ENCODE data around the gene CDCA7.

Gene CDCA7

DNA sequence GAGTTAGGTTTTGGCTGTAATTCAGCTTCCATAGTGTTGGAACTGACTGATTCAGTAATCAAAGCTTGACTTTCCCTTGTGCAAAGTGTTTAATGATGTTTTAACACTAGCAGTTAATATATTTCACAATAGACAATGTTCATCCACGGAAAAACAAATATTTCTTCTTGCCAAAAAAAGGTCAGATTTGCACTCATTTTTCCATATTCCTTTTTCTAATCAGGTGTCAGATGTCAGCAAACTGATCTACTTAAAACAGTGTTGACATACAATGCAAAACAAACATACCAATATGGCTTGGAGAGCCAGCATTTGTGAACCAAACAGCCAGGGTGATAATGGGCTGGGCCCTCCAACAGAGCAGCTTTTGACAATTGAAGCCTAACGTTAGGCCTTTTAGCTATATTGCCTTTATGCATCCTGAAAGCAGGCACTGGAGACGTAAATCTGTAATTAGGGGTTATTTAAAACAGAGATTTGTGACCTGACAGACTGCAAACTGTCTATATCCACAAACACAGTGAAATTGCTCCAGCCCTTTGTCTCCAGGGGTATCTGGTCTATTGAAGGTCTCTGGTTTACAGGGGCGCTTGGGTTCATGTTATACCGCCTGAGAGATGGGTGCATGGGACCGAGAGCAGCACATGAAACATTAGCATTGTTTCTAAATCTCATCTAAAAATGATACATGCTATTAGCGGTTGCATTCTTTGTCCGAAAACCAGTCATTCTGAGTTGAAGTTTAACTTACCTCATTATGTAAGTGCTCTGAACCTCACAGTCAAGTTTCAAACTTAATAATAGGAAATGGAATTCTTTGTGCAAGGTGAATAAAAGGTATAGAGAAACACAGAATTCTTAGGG is 7.1 kb upstream of the CDCA7 start:
- Histone ChIP-seq H3K9me3 (ENCODE audit: control insufficient read depth, low read length) (peaks cover 10% of the 10 kb centered on the region), H3K4me1 (ENCODE audit: control insufficient read depth, insufficient read depth, low read depth, low read length) (peaks cover 4% of the 10 kb centered on the region), H2BK120ac (ENCODE audit: low read depth, low read length) (no peak overlapping the region), H3K18ac (ENCODE audit: low read depth in 1 of 2, low read length in 2 of 2) (no peak overlapping the region), H3K23ac (ENCODE audit: low read length in 2 of 2) (no peak overlapping the region), H3K4me2 (ENCODE audit: low read length, poor library complexity, severe bottlenecking) (no peak overlapping the region), H3K14ac (ENCODE audit: low read length in 2 of 2) (no peak overlapping the region), H3K4me3 (ENCODE audit: insufficient read depth in 1 of 2, low read depth in 1 of 2, low read length in 2 of 2) (no peak overlapping the region), H2BK5ac (ENCODE audit: low read depth, low read length, poor library complexity, severe bottlenecking) (no peak overlapping the region), H3K9ac (ENCODE audit: low read length) (no peak overlapping the region), H4K91ac (ENCODE audit: low read length) (no peak overlapping the region), H3K27me3 (ENCODE audit: control insufficient read depth in 1 of 2, insufficient read depth in 1 of 2, low read length in 2 of 2) (peaks cover 0 to 19% of the 10 kb centered on the region in 2 experiments), H3K79me1 (replicated peaks; ENCODE audit: low read length, poor library complexity, severe bottlenecking) (no peaks in the 10 kb centered on the region), H3K27ac (ENCODE audit: low read length, poor library complexity, severe bottlenecking) (no peak overlapping the region), H2AFZ (ENCODE audit: low read depth, low read length) (no peak overlapping the region), H3K36me3 (ENCODE audit: control insufficient read depth in 1 of 2, insufficient read depth in 2 of 2, low read depth in 1 of 2, low read length in 2 of 2) (no peaks in the 10 kb centered on the region), H4K8ac (ENCODE audit: low read length) (no peak overlapping the region), H2BK12ac (ENCODE audit: low read length in 2 of 2) (no peak overlapping the region), H3K4ac (ENCODE audit: low read depth in 1 of 2, low read length in 2 of 2) (no peak overlapping the region), H2BK15ac (ENCODE audit: low read depth, poor library complexity, severe bottlenecking) (no peak overlapping the region), H2AK5ac (ENCODE audit: low read length, severe bottlenecking) (no peak overlapping the region)
- WGBS, result 64% methylated on average over 7 of the region's 8 CpGs
- no peak for DNase-seq

DNA sequence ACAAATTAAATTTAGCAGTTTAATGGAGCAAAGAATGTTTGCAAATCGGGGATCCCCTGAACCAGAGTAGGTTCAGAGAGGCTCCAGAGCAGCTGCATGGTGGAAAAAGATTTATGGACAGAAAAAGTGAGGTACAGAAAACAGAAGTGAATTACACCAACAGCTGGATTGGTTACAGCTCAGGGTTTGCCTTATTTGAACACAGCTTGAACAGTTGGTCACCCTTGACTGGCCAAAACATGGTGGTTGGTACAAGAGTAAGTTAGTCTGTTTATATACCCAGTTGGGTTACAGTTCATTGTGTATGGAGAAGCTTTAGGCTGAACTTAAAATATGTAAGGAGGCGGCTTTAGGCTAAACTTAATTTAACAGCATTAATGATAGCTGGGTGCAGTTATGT is 5.4 kb upstream of the CDCA7 start:
- H3K36me3 ChIP-seq (ENCODE audit: control insufficient read depth in 1 of 2, insufficient read depth in 2 of 2, low read depth in 1 of 2, low read length in 2 of 2), result no peaks in the 10 kb centered on the region
- H2BK15ac ChIP-seq (ENCODE audit: low read depth, poor library complexity, severe bottlenecking), result no peak overlapping the region
- no peak overlapping the region for H3K27ac ChIP-seq (ENCODE audit: low read length, poor library complexity, severe bottlenecking)
- no peaks in the 10 kb centered on the region for H3K79me1 ChIP-seq (replicated peaks; ENCODE audit: low read length, poor library complexity, severe bottlenecking)
- no peak overlapping the region for H2BK12ac ChIP-seq (ENCODE audit: low read length in 2 of 2)
- no peak overlapping the region for H3K4me3 ChIP-seq (ENCODE audit: insufficient read depth in 1 of 2, low read depth in 1 of 2, low read length in 2 of 2)
- WGBS, result 84% methylated on average over 2 of the region's 2 CpGs
- peaks cover 4% of the 10 kb centered on the region for H3K4me1 ChIP-seq (ENCODE audit: control insufficient read depth, insufficient read depth, low read depth, low read length)
- no peak overlapping the region for H2BK5ac ChIP-seq (ENCODE audit: low read depth, low read length, poor library complexity, severe bottlenecking)
- no peak overlapping the region for H3K9ac ChIP-seq (ENCODE audit: low read length)
- no peak overlapping the region for H3K18ac ChIP-seq (ENCODE audit: low read depth in 1 of 2, low read length in 2 of 2)
- no peak overlapping the region for H4K91ac ChIP-seq (ENCODE audit: low read length)
- H3K23ac ChIP-seq (ENCODE audit: low read length in 2 of 2), result no peak overlapping the region
- DNase-seq, result no peak
- H3K4ac ChIP-seq (ENCODE audit: low read depth in 1 of 2, low read length in 2 of 2), result no peak overlapping the region
- peaks cover 0 to 37% of the 10 kb centered on the region in 2 experiments for H3K27me3 ChIP-seq (ENCODE audit: control insufficient read depth in 1 of 2, insufficient read depth in 1 of 2, low read length in 2 of 2)
- no peak overlapping the region for H4K8ac ChIP-seq (ENCODE audit: low read length)
- H3K14ac ChIP-seq (ENCODE audit: low read length in 2 of 2), result no peak overlapping the region
- H2AK5ac ChIP-seq (ENCODE audit: low read length, severe bottlenecking), result no peak overlapping the region
- no peak overlapping the region for H2AFZ ChIP-seq (ENCODE audit: low read depth, low read length)
- H3K4me2 ChIP-seq (ENCODE audit: low read length, poor library complexity, severe bottlenecking), result no peak overlapping the region
- H3K9me3 ChIP-seq (ENCODE audit: control insufficient read depth, low read length), result peaks cover 8% of the 10 kb centered on the region
- no peak overlapping the region for H2BK120ac ChIP-seq (ENCODE audit: low read depth, low read length)

DNA sequence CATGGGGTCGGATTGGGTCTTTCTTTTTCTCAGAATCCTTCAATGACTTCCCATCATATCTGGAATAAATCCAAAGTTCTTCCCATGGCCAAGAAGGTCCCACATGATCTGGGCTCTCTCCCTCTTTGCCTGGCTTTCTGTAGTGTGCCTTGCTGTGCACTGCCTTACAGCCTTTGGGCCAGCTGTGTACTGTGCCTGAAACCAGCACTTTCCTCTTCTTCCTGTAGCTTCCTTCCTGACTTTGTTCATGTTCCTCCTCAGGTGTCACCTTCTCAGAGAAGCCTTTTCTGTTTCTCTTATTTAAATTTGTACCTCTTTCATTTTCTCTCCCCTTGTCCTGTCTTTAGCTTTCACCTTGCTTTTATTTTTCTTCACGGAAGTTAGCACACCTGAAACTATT is 4.3 kb upstream of the CDCA7 start:
- H3K27me3 ChIP-seq (ENCODE audit: control insufficient read depth in 1 of 2, insufficient read depth in 1 of 2, low read length in 2 of 2), result peaks cover 0 to 40% of the 10 kb centered on the region in 2 experiments
- H3K4me1 ChIP-seq (ENCODE audit: control insufficient read depth, insufficient read depth, low read depth, low read length), result peaks cover 6% of the 10 kb centered on the region
- H2AK5ac ChIP-seq (ENCODE audit: low read length, severe bottlenecking), result no peak overlapping the region
- peaks cover 1% of the 10 kb centered on the region for H3K79me1 ChIP-seq (replicated peaks; ENCODE audit: low read length, poor library complexity, severe bottlenecking)
- H3K4ac ChIP-seq (ENCODE audit: low read depth in 1 of 2, low read length in 2 of 2), result no peak overlapping the region
- no peak overlapping the region for H3K14ac ChIP-seq (ENCODE audit: low read length in 2 of 2)
- no peak overlapping the region for H4K8ac ChIP-seq (ENCODE audit: low read length)
- no peak overlapping the region for H3K4me3 ChIP-seq (ENCODE audit: insufficient read depth in 1 of 2, low read depth in 1 of 2, low read length in 2 of 2)
- H2BK5ac ChIP-seq (ENCODE audit: low read depth, low read length, poor library complexity, severe bottlenecking), result no peak overlapping the region
- H2BK15ac ChIP-seq (ENCODE audit: low read depth, poor library complexity, severe bottlenecking), result no peak overlapping the region
- no peak overlapping the region for H3K4me2 ChIP-seq (ENCODE audit: low read length, poor library complexity, severe bottlenecking)
- no peak overlapping the region for H3K23ac ChIP-seq (ENCODE audit: low read length in 2 of 2)
- no peak overlapping the region for H3K18ac ChIP-seq (ENCODE audit: low read depth in 1 of 2, low read length in 2 of 2)
- no peak overlapping the region for H2BK12ac ChIP-seq (ENCODE audit: low read length in 2 of 2)
- WGBS, result 82% methylated on average over 1 of the region's 2 CpGs
- no peak overlapping the region for H3K27ac ChIP-seq (ENCODE audit: low read length, poor library complexity, severe bottlenecking)
- no peaks in the 10 kb centered on the region for H3K36me3 ChIP-seq (ENCODE audit: control insufficient read depth in 1 of 2, insufficient read depth in 2 of 2, low read depth in 1 of 2, low read length in 2 of 2)
- H3K9me3 ChIP-seq (ENCODE audit: control insufficient read depth, low read length), result peaks cover 8% of the 10 kb centered on the region
- H3K9ac ChIP-seq (ENCODE audit: low read length), result no peak overlapping the region
- DNase-seq, result no peak
- H4K91ac ChIP-seq (ENCODE audit: low read length), result no peak overlapping the region
- no peak overlapping the region for H2BK120ac ChIP-seq (ENCODE audit: low read depth, low read length)
- H2AFZ ChIP-seq (ENCODE audit: low read depth, low read length), result no peak overlapping the region

DNA sequence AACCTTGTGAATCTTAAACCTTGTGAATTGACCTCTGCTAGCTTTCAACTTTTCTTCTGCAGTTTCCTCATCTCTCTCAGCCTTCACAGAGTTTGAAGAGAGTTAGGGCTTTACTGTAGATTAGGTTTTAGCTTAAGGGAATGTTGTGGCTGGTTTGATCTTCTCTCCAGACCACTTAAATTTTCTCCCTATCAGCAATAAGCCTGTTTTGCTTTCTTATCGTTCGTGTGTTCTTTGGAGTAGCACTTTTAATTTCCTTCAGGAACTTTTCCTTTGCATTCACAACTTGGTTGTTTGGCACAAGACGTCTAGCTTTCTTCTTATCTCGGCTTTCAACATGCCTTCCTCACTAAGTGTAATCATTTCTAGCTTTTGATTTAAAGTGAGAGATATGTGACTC is 2.8 kb upstream of the CDCA7 start:
- no peak overlapping the region for H2BK120ac ChIP-seq (ENCODE audit: low read depth, low read length)
- WGBS, result 43% methylated on average over 2 of the region's 4 CpGs
- no peak overlapping the region for H3K4me3 ChIP-seq (ENCODE audit: insufficient read depth in 1 of 2, low read depth in 1 of 2, low read length in 2 of 2)
- DNase-seq, result no peak
- no peak overlapping the region for H3K9ac ChIP-seq (ENCODE audit: low read length)
- H2AFZ ChIP-seq (ENCODE audit: low read depth, low read length), result no peak overlapping the region
- no peaks in the 10 kb centered on the region for H3K9me3 ChIP-seq (ENCODE audit: control insufficient read depth, low read length)
- no peak overlapping the region for H3K23ac ChIP-seq (ENCODE audit: low read length in 2 of 2)
- no peak overlapping the region for H2BK12ac ChIP-seq (ENCODE audit: low read length in 2 of 2)
- H4K8ac ChIP-seq (ENCODE audit: low read length), result no peak overlapping the region
- H3K4me1 ChIP-seq (ENCODE audit: control insufficient read depth, insufficient read depth, low read depth, low read length), result peaks cover 7% of the 10 kb centered on the region
- H3K27ac ChIP-seq (ENCODE audit: low read length, poor library complexity, severe bottlenecking), result no peak overlapping the region
- no peak overlapping the region for H3K4me2 ChIP-seq (ENCODE audit: low read length, poor library complexity, severe bottlenecking)
- peaks cover 0 to 48% of the 10 kb centered on the region in 2 experiments for H3K27me3 ChIP-seq (ENCODE audit: control insufficient read depth in 1 of 2, insufficient read depth in 1 of 2, low read length in 2 of 2)
- H2BK5ac ChIP-seq (ENCODE audit: low read depth, low read length, poor library complexity, severe bottlenecking), result no peak overlapping the region
- no peak overlapping the region for H3K14ac ChIP-seq (ENCODE audit: low read length in 2 of 2)
- H3K4ac ChIP-seq (ENCODE audit: low read depth in 1 of 2, low read length in 2 of 2), result no peak overlapping the region
- no peak overlapping the region for H2AK5ac ChIP-seq (ENCODE audit: low read length, severe bottlenecking)
- H3K36me3 ChIP-seq (ENCODE audit: control insufficient read depth in 1 of 2, insufficient read depth in 2 of 2, low read depth in 1 of 2, low read length in 2 of 2), result no peaks in the 10 kb centered on the region
- H3K18ac ChIP-seq (ENCODE audit: low read depth in 1 of 2, low read length in 2 of 2), result no peak overlapping the region
- H3K79me1 ChIP-seq (replicated peaks; ENCODE audit: low read length, poor library complexity, severe bottlenecking), result peaks cover 5% of the 10 kb centered on the region
- H2BK15ac ChIP-seq (ENCODE audit: low read depth, poor library complexity, severe bottlenecking), result no peak overlapping the region
- H4K91ac ChIP-seq (ENCODE audit: low read length), result no peak overlapping the region

Measured in mesenchymal stem cell (in vitro differentiated cells and primary cell).